NCI-H82 (cell line): Measurements from ENCODE around the gene RPS6KA1.

Source experiments
- DNase-seq: peaks from one replicate; lab custom pipeline; 2025; lab: John Stamatoyannopoulos, UW

RPS6KA1 gene

DNA sequence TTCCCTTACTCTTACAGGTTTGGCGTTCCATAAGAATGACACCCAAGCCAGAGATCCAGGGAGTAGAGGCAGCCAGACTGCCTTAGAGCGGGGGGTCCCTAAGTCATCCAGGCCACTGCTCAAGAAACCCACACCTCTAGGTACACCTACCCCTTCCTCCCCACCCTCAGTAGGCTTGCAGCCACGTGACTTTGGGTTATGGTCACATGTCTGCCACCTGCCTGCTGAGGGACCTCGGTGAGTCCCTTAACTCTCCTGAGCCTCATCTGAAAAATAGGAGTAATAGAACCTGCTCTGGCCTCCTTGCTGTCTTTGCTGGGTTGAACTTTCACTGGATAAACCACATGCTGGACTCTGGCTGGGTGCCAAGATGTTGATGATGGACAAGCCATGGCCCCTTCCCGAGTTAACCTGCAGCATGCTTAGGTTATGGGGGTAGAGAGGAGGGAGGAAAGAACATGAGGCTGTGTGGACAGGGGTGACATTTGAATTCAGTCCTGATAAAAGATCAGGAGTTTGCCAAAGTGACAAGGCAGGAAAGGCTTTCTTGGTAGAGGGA is 4.5 kb downstream of the RPS6KA1 start:
- no peak for DNase-seq

DNA sequence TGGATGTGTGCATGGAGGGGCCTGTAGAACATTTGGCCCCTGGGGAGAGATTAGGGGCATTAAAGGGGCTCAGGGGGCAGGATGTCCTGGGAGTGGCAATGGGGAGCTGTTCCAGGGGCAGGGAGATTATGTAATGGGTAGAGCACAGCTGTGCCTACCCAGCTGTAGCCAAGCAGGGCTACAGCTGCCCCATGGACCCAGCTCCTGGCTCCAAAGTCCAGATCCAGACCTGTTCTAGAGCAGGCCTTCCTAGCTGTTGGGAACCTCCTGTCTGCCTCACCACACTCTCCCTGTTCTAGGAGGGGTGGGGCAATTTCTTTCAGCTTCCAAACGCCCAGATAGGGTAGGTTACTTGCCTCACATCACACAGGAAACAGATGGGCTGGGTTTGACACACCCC is 5.6 kb downstream of the RPS6KA1 start:
- DNase-seq, result peak; percentile 61

DNA sequence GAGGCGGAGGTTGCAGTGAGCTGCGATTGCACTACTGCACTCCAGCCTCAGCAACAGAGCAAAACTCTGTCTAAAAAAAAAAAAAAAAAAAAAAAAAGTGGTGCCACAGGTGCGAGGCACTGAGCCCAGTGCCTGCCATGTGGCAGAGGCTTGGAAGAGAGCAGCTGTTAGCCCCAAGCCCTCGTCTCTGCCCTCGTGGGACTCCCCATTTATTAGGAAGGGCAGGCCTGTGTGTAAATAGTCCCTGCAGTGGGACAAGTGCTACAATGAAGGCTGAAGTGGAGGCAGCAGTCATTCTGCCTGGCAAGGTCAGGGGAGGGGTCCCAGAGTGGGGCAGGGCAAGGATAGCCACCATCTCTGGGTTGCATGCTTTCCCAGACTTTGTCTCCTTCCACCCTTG is 6.5 kb downstream of the RPS6KA1 start:
- DNase-seq, result no peak

DNA sequence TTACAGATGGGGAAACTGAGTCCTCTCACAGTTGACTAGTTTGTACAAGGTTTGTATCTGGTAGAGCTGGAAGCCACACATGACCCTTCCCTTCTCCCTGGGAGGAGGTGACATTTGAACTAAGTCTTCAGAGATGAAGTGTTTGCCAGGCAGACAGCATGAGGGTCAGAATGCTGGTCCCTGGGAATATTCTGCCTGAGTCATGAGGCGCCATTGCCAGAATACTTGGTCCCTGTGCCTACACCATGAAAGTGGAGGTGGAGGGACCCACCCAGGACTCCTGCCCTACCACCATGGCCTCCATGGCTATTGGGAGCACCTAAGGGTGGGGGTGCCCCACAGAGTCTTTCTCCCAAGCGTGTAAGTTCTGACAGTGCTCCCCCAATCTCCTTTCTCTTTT is 7.0 kb downstream of the RPS6KA1 start:
- no peak for DNase-seq

DNA sequence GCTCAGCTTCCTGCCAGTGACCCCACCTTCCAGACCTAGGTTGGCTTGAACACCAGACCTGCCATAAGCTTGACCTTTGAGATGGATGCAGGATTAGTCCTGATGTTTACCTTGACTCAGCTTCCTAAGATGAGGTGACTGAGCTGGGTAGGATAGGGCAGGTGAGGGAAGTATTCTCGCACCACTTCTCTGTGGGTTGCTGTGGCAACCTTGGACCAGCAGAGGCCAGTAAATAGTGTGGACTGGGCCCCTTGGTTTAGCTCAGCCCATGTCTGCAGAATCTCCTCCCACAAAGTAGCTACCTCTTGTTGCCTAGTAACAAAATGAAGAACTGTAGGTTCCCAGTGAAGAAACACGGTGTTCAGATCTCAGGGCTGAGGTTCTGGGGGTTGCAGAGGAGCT is 8.4 kb downstream of the RPS6KA1 start:
- peak; percentile 30 for DNase-seq

DNA sequence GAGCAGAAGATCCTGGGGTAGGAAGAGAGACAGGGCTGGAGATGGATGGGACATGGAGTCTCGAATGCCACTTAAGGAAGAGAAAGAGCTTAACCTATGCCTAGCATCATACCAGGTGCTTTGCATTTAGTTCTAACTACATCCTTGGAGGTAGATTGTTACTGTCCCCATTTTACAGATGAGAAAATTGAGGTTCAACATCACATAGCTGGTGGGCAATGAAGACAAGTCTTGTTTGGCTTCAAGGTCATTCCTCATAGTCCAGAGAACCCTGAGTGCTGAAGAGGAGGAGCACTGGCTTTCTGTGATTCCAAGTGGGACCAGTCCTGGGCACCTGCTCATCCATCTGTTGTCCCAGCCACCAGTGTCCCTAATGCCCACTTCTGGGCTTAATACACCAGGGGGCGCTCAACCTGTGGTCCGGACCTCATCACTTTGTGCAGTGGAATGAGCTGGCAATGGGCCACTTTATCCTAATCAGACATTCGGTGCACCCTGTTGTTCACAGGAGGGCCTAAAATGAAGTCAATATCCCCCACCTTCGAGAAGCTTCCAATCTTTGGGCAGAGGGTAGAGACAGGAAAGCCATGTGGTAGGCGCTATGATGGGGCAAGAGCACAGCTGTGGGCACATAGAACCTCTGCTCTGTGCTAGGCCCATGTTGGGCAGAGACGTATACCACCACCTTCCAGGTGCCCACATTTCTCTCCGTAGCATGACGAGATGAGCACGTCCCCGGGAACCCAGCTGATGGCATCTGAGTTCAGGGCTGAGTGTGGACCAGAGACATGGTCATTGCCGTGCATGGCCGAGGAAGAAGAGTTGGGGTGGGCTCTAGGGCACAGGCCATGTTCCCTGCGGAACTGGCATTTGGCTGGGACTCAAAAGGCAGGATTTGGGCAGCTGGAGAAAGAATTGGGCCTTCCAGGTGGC is 9.2 kb downstream of the RPS6KA1 start:
- peak; percentile 77 for DNase-seq

DNA sequence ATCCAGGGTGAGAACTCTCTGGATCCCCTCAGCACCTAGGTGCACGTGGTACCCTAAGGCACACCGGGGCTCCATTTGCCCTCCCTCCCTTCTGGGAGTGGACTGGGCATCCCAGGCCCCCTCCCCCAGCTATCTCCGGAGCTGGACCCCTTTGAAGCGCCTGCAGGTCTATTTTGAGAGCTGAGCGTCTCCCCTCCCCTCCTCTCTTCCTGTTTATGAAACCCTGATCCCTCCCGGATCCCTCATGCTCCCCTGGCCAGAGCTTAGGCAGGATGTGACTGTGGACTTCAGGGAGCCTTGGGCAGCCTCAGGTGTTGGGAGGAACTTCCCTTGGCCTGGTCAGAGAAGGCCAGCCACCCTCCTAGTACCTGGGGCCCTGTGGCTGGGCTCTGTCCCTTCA is 10.2 kb downstream of the RPS6KA1 start:
- DNase-seq, result no peak

DNA sequence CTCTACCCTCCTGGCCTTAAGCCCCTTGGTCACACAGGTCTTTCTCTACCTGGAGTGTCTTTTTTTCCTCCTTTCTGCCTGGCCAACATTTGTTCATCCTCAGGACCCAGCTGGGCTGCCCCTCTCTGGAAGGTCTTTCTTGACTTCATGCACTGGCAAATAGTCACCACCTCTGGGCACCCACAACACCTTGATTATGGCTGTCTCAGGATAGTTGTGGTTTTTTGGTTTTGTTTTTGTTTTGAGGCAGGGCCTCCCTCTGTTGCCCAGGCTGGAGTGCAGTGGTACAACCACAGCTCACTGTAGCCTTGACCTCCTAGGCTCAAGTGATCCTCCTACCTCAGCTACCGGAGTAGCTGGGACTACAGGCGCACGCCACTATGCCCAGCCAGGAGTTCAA is 10.8 kb downstream of the RPS6KA1 start:
- no peak for DNase-seq

DNA sequence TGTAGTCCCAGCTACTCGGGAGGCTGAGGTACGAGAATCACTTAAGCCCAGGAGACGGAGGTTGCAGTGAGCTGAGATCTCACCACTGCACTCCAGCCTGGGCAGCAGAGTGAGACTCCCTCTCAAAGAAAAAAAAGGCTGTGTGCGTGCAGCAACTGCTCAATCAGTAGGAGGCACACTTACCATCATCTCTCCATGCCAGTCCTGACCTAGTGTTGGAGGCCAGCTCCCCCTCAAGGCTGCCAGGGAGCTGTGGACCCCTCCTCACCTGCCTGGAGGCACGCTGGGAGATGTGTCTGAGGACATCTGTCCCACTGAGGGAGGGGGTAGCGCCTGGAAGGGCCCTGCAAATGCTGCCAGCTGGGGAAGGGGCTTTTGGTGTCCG is 11.9 kb downstream of the RPS6KA1 start:
- no peak for DNase-seq

DNA sequence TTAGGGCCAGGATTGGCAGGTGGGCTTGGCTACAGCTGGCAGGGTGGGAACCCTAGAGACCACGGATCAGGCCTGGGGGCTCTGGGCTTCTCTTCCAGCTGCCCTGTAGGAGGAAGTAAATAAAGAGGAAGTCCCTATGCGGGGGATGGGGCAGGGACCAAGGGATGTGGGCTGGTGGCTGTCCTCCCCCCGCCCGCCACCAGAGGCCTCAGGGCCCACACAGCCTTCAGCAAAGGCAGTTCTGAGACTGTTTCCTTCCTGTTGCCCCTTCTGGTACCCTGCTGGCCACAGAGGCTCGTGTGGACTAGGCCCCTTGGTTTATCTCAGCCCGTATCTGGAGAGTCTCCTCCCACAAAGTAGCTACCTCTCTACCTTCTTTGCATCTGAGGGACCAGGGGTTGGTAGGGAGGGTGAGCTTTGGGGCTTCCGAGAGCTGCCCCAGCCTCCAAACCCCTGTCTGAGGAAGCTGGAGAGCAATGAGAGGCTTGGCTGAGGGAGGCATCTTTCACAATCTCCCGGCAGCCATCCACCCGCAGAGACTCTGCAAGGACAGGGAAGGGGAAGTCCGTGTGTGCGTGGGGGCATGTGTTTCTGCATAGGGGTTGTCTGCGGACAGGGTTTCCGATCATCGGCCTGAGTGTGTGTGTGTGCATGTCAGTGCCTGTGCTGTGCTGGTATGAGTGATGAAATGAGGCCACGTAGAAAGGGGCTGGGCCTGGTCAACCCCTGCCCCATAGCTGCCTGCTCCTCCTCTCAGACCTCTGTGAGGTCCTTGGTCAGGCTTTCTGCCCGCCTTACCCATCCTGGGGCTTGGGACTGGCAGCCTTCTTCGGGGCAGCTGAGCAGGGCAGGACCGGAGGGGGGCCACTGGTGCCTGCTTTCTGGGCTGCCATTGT is 12.5 kb downstream of the RPS6KA1 start:
- peak; percentile 86 for DNase-seq

DNA sequence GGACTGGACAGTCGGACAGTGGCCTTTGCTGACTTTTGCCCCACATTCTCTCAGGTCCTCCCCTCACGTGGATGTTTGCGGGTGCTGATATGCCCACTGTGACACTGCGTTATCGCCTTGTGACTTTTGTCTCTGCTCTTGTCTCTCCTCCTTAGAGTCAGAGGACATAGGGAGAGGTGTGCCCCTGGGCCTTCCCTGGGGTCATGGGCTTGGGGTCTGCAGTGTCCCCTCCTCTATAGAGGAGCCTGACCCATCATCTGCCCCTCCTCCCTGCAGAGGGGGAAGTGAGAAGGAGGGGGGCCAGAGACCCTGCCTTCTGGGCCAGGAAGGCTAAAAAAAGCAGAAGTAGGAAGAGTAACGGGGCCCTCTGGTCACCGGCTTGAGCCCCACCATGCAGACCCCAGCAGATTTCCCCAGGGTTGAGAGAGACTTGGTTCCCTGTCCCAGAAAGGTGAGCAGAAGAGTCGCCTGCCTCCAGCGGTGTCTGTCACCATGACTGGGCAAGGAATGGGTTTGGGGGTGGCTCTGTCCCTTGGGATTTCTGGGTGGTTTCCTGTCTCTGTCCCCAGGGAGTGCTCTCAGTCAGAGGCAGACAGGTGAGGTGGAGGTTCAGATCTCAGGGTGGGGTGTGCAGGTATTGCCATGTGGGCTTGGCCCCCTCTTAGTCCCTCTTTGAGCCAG is 13.3 kb downstream of the RPS6KA1 start:
- DNase-seq, result no peak

DNA sequence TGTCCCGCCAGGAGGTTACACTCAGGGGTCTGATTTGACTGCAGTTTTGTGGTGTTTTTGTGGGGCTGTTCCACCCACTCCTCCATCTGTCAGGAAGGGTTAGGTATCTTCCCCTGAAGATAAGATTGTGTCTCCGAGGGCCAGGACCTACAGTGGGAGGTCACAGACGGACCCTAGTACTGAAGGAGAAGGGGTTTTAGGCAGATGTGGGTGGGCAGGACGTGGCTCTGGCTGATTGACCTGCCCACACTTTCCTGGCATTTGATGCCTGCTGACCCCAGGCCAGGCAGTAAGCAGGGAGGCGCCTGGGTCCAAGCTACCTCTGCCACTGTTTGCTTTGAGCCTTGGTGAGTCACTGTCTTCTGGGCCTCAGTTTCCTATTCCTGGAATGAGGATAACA is 13.9 kb downstream of the RPS6KA1 start:
- no peak for DNase-seq

DNA sequence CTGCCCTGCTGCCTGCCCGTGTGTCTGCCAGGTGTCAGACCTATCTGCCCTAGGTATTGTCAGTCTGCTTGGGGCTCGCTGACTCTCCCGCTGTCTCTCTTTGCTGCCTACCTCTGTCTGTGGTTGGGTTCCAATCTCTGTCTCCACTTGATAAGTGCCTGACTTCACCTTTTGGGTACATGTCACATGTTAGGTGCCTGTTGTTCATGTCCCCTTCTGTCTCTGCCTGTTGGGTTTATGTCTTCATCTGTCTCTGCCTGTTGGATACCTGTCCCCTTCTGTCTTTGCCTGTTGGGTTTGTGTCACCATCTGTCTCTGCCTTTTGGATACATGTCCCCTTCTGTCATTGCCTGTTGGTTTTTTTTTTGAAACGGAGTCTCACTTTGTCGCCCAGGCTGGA is 14.6 kb downstream of the RPS6KA1 start:
- DNase-seq, result no peak

DNA sequence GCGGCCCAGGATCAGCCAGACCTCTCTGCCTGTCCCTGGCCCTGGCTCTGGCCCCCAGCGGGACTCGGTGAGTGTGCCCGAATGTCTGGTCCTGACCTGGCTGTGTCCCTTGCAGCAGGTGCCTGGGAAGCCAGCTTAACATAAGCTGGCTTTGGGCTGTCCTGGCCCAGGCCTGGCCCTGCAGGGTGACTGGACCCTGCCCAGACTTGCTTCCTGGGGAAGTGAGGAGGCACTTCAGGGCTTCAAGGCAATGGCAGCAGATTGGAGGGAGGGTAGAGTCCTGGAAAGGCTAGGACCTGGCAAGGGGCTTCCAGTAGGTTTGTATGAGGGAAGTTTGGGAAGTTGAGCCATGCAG is 16.4 kb downstream of the RPS6KA1 start:
- DNase-seq, result no peak

DNA sequence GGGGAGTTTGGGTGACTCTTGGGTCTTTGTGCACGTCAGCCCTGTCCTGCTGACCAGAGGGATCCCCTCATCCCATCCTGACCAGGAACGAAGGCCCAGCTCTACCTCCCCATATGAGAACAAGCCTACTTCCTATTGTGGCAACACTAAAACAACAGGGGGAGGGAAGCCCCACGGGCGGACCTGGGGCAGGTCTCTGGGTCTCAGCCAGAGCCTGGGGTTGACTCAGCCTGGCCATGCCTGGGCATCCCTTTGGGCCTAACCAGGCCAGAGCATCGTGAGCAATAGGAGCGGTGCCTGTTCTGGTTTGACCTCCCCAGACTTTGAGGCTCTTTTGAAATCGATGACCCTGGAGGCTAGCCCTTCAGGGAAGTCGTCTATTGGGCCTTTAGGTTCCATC is 16.8 kb downstream of the RPS6KA1 start:
- DNase-seq, result no peak

DNA sequence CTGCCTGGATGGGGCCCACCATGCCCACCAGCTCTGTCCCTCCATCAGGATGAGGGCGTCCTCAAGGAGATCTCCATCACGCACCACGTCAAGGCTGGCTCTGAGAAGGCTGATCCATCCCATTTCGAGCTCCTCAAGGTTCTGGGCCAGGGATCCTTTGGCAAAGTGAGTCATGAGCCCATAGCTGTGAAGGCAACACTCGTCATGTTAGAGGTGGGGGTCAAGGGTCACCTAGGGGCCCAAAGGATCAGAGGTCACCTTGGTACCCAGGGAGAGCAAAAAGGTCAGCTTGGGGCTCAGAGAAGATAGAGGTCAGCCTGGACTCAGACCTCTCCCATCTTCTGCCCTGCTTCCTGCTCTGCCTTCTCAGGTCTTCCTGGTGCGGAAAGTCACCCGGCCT is 17.3 kb downstream of the RPS6KA1 start:
- no peak for DNase-seq

DNA sequence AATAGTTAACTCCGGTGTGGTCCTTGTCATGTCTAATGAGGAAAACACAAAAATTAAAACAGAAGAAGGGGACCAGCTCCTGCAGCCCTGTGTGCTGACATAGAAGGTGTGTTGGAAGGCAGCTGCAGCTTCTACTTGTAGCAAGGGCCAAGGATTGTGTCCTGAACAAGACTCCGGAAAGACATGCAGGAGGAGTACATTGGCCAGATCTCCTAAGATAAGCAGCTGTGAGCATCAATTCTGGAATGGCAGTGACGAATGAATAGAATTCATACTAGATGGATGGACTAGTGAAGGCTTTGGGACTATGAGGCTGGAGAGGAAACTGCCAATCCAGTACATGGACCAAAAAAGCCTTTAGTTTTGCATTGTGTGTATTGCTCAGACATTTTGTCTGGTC is 19.3 kb downstream of the RPS6KA1 start:
- no peak for DNase-seq

DNA sequence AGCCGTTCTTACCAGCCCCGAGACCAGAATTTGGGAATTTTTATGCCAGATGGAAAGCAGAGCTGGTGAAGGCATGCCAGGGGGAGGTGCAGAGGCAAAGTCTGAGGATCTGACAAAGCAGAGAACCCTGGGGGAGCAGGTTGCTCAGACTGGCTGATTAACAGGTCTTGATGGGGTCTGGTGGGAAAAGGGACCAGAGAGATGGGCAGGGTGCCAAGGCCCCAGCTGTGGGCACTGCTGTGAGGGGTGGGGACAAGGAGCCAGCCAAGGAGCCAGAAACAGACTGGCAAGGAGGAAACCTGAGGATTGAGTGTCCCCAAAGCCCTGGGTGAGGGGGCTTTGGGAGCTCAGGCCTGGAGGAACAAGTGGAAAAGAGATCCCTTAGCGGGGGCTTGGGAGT is 21.4 kb downstream of the RPS6KA1 start:
- DNase-seq, result no peak

DNA sequence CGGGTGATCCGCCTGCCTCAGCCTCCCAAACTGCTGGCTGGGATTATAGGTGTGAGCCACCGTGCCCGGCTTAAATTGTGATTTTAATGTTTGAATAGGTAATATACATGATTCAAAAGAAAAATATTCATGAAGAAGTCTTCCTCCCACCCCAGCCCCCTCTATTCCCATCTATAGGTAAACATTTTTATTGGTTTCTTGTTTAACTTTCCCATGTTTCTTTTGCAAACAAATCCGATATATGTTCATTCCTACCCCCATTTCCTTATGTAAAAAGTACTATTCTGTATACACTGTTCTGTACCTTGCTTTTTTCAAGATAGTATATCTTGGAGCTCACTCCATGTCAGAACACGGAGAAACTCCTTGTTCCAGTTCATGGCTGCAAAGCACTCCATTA is 23.2 kb downstream of the RPS6KA1 start:
- DNase-seq, result no peak

DNA sequence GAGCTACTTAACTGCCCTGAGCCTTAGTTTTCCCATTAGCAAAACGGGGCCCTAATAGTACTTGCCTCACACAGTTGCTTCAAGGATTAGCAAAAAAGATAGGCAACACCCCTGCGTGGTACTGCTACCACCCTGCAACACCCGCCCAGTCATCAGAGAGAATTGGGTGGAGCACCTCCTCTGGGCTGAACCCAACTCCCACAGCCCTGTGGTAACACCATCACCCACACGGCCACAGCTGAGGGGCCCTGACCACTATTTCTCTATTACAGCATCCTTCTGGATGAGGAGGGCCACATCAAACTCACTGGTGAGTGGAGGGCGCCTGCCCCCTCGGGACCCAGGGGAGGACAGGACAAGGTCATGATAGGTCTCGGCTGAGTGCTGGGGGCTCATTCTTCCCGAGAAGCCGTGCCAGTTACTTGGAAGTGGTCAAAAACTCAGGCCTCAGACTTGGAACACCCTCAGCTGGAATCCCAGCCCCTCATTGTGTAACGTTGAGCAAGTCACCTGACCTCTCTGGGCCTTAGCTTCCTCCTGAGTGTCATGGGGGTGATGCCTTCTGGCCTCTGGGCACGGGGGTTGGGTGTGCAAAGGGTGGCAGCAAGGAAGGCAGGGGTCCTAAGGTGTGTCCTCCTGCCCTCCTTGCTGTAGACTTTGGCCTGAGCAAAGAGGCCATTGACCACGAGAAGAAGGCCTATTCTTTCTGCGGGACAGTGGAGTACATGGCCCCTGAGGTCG is 24.6 kb downstream of the RPS6KA1 start:
- DNase-seq, result no peak

DNA sequence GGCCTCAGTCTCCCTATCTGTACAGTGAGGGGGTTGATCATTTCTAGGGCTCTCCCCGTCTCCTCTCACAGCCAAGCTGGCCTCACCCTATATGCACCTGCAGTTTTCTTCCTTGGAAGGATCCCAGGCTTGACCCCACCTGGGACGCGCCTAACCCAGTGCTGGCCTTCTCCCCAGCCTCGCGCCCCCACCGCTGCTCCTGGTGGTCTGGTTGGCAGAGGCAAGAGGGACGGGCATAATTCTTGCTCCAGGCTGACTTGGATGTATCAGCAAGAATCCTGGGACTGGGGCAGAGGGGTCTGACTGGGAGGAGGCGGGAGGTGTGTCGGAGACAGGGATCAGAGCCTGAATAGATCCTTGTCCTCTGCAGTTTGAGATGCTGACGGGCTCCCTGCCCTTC is 25.2 kb downstream of the RPS6KA1 start:
- DNase-seq, result no peak

DNA sequence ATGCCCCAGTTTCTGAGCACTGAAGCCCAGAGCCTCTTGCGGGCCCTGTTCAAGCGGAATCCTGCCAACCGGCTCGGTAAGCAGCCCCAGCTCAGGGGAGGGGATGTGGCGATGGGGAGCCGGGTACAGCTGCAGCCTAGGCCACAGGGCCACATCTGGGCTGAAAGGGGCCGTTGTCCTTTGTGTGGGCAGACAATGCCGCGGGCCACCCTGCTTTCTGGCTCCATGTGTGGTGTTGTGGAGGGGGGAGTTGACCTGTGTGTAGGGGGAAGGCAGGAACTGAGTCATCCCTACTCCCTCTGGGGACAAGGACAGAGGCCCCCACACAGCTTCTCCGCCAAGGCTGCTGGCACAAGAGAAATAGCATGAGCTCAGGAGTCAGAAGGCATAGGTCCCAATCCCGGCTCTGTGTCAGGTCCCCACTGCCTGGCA is 26.0 kb downstream of the RPS6KA1 start:
- DNase-seq, result no peak
